Measurements from ENCODE around the gene PRKCH.

The PRKCH gene

DNA sequence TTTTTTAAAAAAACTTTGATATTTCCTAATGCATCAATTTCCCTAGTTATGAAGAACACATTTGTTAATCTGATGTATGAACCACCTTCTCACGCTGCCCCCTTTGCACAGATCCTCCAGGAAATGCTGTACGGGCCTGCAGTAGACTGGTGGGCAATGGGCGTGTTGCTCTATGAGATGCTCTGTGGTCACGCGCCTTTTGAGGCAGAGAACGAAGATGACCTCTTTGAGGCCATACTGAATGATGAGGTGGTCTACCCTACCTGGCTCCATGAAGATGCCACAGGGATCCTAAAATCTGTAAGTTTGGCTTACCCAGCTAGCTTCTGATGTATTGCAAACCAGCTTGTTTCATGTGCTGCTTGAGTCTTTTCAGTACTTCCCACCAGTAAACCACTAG, 208.9 kb downstream of the PRKCH start:
- Mint-ChIP-seq H3K9me3 (no peaks in the 10 kb centered on the region), H3K27ac (no peak overlapping the region), H3K4me1 (peaks cover 12% of the 10 kb centered on the region), H3K27me3 (ENCODE audit: low read depth, poor library complexity) (peaks cover 3% of the 10 kb centered on the region), H3K4me3 (no peak overlapping the region), H3K36me3 (ENCODE audit: low read depth) (no peaks in the 10 kb centered on the region)
- DNase-seq: no peak
- TF ChIP-seq, protein P1, sequence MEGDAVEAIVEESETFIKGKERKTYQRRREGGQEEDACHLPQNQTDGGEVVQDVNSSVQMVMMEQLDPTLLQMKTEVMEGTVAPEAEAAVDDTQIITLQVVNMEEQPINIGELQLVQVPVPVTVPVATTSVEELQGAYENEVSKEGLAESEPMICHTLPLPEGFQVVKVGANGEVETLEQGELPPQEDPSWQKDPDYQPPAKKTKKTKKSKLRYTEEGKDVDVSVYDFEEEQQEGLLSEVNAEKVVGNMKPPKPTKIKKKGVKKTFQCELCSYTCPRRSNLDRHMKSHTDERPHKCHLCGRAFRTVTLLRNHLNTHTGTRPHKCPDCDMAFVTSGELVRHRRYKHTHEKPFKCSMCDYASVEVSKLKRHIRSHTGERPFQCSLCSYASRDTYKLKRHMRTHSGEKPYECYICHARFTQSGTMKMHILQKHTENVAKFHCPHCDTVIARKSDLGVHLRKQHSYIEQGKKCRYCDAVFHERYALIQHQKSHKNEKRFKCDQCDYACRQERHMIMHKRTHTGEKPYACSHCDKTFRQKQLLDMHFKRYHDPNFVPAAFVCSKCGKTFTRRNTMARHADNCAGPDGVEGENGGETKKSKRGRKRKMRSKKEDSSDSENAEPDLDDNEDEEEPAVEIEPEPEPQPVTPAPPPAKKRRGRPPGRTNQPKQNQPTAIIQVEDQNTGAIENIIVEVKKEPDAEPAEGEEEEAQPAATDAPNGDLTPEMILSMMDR (IDR thresholded peaks at IDR 0.05): no peak

DNA sequence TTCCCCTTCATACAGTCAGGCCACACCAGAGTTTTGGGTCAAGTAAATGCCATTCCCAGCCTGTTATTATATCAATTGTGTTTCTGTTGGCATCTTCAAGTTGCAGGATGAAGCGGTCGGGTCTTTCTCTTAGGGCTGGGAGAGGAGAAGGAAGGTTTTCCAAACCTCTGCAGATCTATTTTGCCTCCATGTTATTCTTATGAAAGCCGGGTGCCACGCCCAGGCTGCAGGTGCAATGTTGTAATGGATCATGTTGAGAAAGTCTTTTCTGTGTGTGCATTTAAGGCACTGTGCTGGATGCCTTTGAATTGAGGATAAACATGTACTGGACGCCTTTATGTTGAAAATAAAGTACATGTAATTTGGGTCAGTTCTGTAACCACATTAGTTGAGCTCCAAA, 209.5 kb downstream of the PRKCH start:
- Mint-ChIP-seq H3K4me3 (no peak overlapping the region), H3K27ac (no peak overlapping the region), H3K9me3 (no peaks in the 10 kb centered on the region), H3K4me1 (peaks cover 12% of the 10 kb centered on the region), H3K27me3 (ENCODE audit: low read depth, poor library complexity) (peaks cover 3% of the 10 kb centered on the region), H3K36me3 (ENCODE audit: low read depth) (no peaks in the 10 kb centered on the region)
- DNase-seq: no peak
- TF ChIP-seq, protein P1 (IDR thresholded peaks at IDR 0.05): no peak

- no peak for DNase-seq
- Mint-ChIP-seq H3K4me1 (peaks cover 16% of the 10 kb centered on the region), H3K27ac (no peak overlapping the region)
Measured at GRCh38 chr14:61531465-61532122, 210.2 kb downstream of the PRKCH start.

DNA sequence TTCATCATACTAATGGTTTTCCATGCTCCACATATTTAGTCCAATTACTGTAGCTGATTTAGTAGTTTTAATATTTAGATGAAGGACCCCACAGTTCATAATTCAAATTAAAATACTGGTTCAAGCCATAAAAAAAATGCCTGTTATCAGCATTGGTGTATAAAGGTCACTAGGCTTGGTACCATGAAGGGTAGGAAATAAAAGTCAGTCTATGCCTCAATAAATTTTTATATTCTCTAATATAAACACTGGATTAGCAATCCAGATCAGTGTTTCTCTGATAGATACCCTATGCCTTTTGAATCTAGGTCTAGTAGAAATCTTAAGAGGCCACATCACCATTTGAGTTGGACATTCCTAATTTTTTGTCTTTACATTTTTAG, 210.7 kb downstream of the PRKCH start:
- Mint-ChIP-seq H3K36me3 (ENCODE audit: low read depth) (no peaks in the 10 kb centered on the region), H3K4me3 (no peak overlapping the region), H3K4me1 (peaks cover 14% of the 10 kb centered on the region), H3K27me3 (ENCODE audit: low read depth, poor library complexity) (peaks cover 10% of the 10 kb centered on the region), H3K9me3 (no peaks in the 10 kb centered on the region), H3K27ac (no peak overlapping the region)
- TF ChIP-seq, protein P1 (IDR thresholded peaks at IDR 0.05): no peak
- no peak for DNase-seq

More at GRCh38 chr14:61531465-61532122, 210.2 kb downstream of the PRKCH start:
- Mint-ChIP-seq H3K4me3 (no peak overlapping the region), H3K9me3 (no peaks in the 10 kb centered on the region), H3K27me3 (ENCODE audit: low read depth, poor library complexity) (peaks cover 7% of the 10 kb centered on the region), H3K36me3 (ENCODE audit: low read depth) (no peaks in the 10 kb centered on the region)
- TF ChIP-seq, protein P1 (IDR thresholded peaks at IDR 0.05): no peak

DNA sequence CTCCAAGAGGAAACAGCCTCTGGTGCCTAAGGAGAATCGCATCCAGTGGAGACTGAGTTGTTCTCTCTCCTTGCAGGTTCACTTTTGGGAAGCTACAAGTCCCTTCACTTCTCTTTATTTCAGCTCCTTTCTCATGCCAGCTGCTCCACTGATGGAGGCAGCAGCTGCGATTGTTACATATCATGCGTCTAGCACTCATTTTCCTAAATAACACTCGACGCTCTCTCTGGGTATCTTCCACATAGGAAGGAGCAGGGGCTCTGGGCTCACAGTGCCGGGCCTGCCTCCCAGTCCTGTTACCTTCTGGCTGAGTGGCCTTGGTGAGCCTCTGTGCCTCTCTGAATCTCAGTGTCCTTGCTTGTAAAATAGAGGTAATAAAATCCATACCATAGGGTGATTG, 211.4 kb downstream of the PRKCH start:
- no peaks in the 10 kb centered on the region for H3K36me3 Mint-ChIP-seq (ENCODE audit: low read depth)
- no peak overlapping the region for H3K4me3 Mint-ChIP-seq
- H3K4me1 Mint-ChIP-seq: peaks cover 14% of the 10 kb centered on the region
- H3K9me3 Mint-ChIP-seq: no peaks in the 10 kb centered on the region
- DNase-seq: no peak
- peaks cover 9% of the 10 kb centered on the region for H3K27me3 Mint-ChIP-seq (ENCODE audit: low read depth, poor library complexity)
- H3K27ac Mint-ChIP-seq: no peak overlapping the region
- TF ChIP-seq, protein P1 (IDR thresholded peaks at IDR 0.05): no peak

Data from nephron progenitor cell (in vitro differentiated cells).